T-helper 17 cell (primary cell): ENCODE data around the gene DNAH10. TPM values are rescaled to one million over a fixed set of nuclear protein-coding genes. Genes with fewer than 3 reads are reported as not detected.
A peak's percentile ranks its signal among the peaks of the same experiment; 100 is the strongest.

Source experiments
- ATAC-seq: fragments of 150-1000 bp; cut with Tn5 transposase; 2 replicates; pipeline ENCODE4 v1.10.0; 2021; ENCODE audit warnings: mild to moderate bottlenecking, moderate library complexity
- DNase-seq, 3 donors: peaks; one replicate each; pipeline versions ENCODE4 v3.0.0 to v3.0.0-alpha.2; 2020 to 2021
- H3K9me3 ChIP-seq: one replicate; pipeline ENCODE4 v1.7.0; 2013; ENCODE audit warnings: low read length, mild to moderate bottlenecking; ENCODE audit not compliant: control insufficient read depth, poor library complexity, severe bottlenecking
- H3K27ac Mint-ChIP-seq: one replicate; pipeline ENCODE4 v1.8.0; 2022; ENCODE audit warnings: mild to moderate bottlenecking, moderate library complexity, mixed read lengths
- H3K27me3 Mint-ChIP-seq: one replicate; pipeline ENCODE4 v1.8.0; 2022; ENCODE audit warnings: mixed read lengths
- H3K36me3 Mint-ChIP-seq: one replicate; pipeline ENCODE4 v1.8.0; 2022; ENCODE audit warnings: low read depth, mixed read lengths
- H3K4me1 Mint-ChIP-seq: one replicate; pipeline ENCODE4 v1.8.0; 2022; ENCODE audit warnings: mild to moderate bottlenecking, mixed read lengths
- H3K4me3 Mint-ChIP-seq: one replicate; pipeline ENCODE4 v1.8.0; 2022; ENCODE audit warnings: mild to moderate bottlenecking, moderate library complexity, mixed read lengths
- total RNA-seq, 4 donors: library from RNA in 2 of 4; stranded (reverse) in 2 of 4; gene quantifications; one replicate each; pipeline ENCODE4 v1.2.3 and lab custom pipeline; 2022 to 2026

The DNAH10 gene
- total RNA-seq, 2 donors from 2014 or later = 0.08 to 0.25 TPM

DNA sequence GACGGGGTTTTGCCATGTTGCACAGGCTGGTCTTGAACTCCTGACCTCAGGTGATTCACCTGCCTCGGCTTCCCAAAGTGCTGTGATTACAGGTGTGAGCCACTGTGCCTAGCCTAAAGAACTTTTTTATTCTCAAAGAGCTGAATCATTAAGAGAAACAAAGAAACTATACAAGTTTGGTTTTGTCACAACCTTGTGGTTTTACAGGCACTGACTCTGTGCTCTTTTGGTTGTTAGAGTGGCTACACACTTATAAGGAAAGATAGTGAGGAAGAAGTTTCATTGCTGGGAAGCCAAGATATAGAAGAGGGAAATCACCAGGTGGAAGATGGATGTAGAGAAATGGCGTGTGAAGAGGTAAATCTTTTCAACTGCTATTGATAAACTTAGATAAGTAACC, 10.1 kb upstream of the DNAH10 start:
- no peak for ATAC-seq
- Mint-ChIP-seq H3K4me1 (peaks cover 5% of the 10 kb centered on the region), H3K36me3 (no peaks in the 10 kb centered on the region), H3K27ac (no peak overlapping the region), H3K27me3 (no peaks in the 10 kb centered on the region), H3K4me3 (no peak overlapping the region)
- H3K9me3 ChIP-seq = no peaks in the 10 kb centered on the region
- no peak for DNase-seq

DNA sequence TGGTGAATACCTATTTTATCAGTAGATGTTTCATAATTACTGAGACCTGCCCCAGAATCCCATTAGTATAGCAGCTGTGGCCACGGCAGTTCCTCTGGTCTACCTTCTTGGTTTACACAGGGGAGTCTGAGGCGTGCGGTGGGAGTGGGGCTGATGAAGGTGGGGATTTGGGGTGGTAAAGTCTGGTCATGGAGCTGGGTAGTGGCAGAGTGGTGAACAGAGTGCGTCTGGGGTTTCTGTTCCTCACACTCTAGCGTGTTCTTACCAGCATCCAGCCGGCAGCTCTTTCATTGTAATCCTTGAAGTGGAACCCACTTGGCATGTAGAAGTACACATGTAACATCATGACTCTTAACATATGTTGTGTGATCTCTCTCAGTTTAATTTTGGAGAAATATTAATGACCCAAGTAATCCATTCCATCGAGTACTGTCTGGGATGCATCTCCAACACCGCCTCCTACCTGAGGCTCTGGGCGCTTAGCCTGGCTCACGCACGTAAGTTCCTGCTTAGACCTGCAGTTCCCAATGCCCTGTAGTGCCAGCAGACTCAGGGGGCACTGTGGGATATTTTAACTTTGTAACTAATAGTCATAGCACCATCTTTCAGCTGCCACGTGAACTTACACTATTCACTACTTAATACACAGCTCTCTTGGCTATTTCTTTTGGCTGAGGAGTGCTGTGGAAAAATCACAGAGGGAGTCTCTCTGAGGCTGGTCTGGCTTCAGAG, 7.9 kb upstream of the DNAH10 start:
- Mint-ChIP-seq H3K27me3 (no peaks in the 10 kb centered on the region), H3K36me3 (no peaks in the 10 kb centered on the region), H3K27ac (no peak overlapping the region), H3K4me1 (peaks cover 2% of the 10 kb centered on the region), H3K4me3 (no peak overlapping the region)
- ATAC-seq = no peak
- no peak for DNase-seq
- no peaks in the 10 kb centered on the region for H3K9me3 ChIP-seq

DNA sequence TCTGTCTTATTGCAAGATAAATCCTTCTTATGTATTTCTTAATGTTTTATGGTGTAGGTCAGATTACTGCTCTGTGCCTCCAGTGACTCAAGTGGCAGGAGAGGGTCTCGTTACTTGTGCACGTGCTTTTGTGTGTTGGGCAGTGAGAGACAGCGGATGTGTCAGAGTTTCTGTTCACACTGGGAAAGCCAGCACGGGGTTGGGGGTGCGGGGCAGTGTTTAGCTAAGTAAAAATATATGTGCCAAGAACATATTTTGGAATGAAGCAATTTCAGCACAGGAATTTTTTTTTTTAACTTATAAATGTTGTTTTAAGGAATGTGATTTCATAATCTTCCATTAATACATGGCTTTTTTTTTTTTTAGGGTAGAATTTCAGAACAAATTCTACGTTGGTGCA, 4.5 kb upstream of the DNAH10 start:
- Mint-ChIP-seq H3K4me1 (peaks cover 6% of the 10 kb centered on the region), H3K4me3 (no peak overlapping the region), H3K36me3 (no peaks in the 10 kb centered on the region), H3K27me3 (peaks cover under 1% of the 10 kb centered on the region), H3K27ac (no peak overlapping the region)
- no peaks in the 10 kb centered on the region for H3K9me3 ChIP-seq
- no peak for ATAC-seq
- DNase-seq = no peak

DNA sequence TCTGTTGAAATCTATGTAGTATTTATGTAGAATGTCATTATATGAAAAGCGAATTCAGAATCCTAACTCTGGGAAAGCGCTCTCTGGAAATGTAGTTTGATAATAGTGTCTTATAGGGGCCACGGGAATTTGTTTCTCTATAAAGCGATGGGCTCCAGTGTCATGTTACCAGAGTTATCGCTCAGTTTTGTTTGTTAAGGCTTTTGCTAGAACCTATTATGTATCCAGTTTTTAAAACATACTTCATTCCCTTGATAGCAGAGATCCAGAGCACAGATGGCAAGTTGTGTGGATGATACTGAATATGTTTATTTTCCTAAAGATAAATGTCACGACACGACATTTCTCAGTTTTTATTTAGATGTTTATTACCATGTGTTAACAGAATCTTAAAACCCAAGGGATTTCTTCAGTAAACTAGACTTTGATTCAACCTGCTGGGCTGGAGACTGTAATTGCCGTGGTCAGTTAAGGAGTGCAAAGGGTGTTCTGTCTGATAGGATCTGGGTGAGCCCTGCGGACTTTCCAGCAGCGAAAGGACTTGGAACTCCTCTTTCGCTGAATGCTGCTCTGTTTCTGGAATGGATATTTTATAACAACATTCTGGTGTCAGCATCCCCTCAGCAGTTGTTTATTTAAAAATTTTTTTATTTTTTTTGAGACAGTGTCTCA, 1.7 kb upstream of the DNAH10 start:
- H3K27ac Mint-ChIP-seq = no peak overlapping the region
- ATAC-seq (no peak), DNase-seq (no peak)
- peaks cover 6% of the 10 kb centered on the region for H3K4me1 Mint-ChIP-seq
- no peaks in the 10 kb centered on the region for H3K36me3 Mint-ChIP-seq
- no peak overlapping the region for H3K4me3 Mint-ChIP-seq
- H3K27me3 Mint-ChIP-seq = peaks cover 5% of the 10 kb centered on the region
- H3K9me3 ChIP-seq = no peaks in the 10 kb centered on the region

DNA sequence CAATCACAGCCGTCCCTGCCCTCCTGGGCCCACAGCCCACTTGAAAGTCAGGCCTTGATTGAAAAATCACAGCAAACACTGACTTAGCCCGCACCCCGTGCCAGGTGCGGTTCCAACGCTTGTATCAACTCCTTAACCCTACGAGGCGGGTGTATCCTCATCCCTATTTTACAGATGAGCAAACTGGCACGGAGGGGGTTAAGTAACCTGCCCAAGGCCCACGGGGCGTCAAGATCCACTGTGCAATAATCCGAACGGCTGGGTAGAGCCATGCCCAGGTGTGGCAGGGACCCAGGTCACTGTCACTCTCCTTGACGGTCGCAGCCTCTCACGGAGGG, 583 bp downstream of the DNAH10 start:
- Mint-ChIP-seq H3K27me3 (peaks cover 10% of the 10 kb centered on the region), H3K4me3 (peak overlapping the region; percentile 79), H3K36me3 (no peaks in the 10 kb centered on the region), H3K27ac (no peak overlapping the region), H3K4me1 (peaks cover 10% of the 10 kb centered on the region)
- H3K9me3 ChIP-seq = no peaks in the 10 kb centered on the region
- ATAC-seq (no peak), DNase-seq (no peak)

DNA sequence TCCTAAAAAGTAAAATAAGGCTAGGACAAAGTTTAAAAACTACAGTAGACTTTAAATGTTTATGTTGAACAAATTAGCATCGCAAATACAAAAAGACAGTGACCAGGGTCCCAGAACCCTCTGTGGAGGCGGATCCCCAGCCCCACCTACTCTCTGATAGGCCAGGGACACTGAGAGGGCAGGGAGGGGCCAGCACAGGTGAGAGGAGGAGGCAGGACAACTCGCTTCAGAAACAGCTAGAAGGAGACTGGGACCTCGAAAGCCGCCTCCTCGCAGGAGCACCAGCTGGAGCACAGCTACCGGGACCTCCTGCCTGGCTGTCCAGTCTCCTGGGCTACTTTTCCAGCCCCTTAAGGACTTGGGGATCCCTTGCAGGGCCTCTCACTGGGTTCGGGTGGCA, 992 bp downstream of the DNAH10 start:
- ATAC-seq (no peak), DNase-seq (no peak)
- H3K9me3 ChIP-seq = no peaks in the 10 kb centered on the region
- Mint-ChIP-seq H3K36me3 (no peaks in the 10 kb centered on the region), H3K4me3 (peak overlapping the region; percentile 79), H3K27ac (no peak overlapping the region), H3K4me1 (peaks cover 12% of the 10 kb centered on the region), H3K27me3 (peaks cover 12% of the 10 kb centered on the region)

DNA sequence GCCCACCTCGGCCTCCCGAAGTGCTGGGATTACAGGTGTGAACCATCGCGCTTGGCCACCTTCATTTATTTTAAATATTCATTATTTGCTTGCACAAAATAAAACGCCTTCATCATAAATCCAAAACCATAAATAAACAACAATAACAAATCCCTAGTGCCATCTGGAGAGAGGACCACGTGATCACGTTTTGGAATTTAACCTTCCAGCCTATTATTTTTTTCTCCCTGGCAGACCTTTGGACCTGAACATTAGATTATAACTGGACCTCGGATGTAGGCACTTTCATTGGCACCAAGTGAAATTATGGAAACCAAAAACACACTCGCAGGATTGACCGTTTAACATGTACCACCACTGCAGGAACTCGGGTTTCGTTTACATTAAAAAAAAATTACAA, 2.0 kb downstream of the DNAH10 start:
- no peak for ATAC-seq
- Mint-ChIP-seq H3K27ac (no peak overlapping the region), H3K36me3 (no peaks in the 10 kb centered on the region), H3K4me1 (peaks cover 12% of the 10 kb centered on the region), H3K27me3 (peaks cover 17% of the 10 kb centered on the region), H3K4me3 (peak overlapping the region; percentile 47)
- DNase-seq = no peak
- no peaks in the 10 kb centered on the region for H3K9me3 ChIP-seq

DNA sequence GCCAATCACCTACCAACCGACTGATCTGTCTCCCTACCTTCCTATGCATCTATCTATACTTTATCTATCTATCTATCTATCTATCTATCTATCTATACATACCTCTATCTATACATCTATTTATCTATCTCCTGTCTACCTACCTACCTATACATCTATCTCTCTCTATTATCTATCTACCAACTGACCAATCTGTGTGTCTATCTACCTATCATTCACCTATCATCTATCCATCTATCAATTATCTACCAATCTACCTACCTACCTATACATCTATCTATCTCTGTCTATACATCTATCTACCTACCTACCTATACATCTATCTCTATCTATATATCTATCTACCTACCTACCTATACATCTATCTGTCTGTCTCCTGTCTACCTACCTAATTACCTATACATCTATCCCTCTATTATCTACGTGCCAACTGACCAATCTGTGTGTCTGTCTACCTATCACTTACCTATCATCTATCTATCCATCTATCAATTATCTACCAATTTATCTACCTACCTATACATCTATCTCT, 3.5 kb downstream of the DNAH10 start:
- ATAC-seq (no peak), DNase-seq (no peak)
- H3K27me3 Mint-ChIP-seq = peaks cover 17% of the 10 kb centered on the region
- H3K36me3 Mint-ChIP-seq = no peaks in the 10 kb centered on the region
- no peak overlapping the region for H3K4me3 Mint-ChIP-seq
- no peaks in the 10 kb centered on the region for H3K9me3 ChIP-seq
- H3K27ac Mint-ChIP-seq = no peak overlapping the region
- H3K4me1 Mint-ChIP-seq = peaks cover 12% of the 10 kb centered on the region

DNA sequence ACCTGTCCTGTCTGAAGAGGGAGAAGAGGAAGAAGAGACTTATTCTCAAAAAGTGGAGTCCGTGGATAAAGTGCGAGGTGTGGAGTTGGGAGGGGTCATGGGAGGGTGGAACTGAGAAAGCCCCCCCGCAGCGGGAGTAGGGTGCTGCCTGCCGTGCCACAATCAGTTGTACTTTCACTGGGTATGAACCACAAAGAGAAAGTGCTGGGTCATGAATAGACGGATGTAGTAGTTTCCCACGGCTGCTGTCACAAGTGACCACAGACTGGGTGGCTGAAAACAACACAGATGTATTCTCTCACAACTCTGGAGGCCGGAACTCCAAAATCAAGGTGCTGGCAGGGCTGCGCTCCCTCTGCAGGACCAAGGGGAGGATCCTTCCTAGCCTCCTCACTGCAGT, 5.5 kb downstream of the DNAH10 start:
- Mint-ChIP-seq H3K4me3 (peak overlapping the region; percentile 41), H3K27me3 (peaks cover 16% of the 10 kb centered on the region), H3K27ac (no peak overlapping the region), H3K4me1 (peaks cover 8% of the 10 kb centered on the region), H3K36me3 (no peaks in the 10 kb centered on the region)
- ATAC-seq = peak; percentile 27
- no peak for DNase-seq
- no peaks in the 10 kb centered on the region for H3K9me3 ChIP-seq

DNA sequence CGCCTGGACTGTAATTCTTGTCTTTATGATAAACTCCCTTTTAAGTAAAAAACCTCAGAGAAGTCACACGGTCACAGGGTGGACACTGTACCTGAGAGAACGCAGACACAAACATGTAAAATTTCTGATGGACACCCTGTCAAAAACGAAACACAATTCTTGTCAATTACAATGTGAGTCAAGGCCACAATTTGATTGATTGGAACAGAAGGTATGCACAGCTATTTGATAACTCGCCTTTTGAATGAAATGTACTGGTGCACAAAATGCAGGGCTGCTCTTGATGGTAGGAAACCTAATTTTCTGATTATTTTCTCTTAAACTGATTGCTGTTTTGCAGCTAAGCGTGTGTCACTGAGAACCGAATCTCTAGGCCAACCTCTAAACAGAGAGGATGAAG, 9.2 kb downstream of the DNAH10 start:
- H3K9me3 ChIP-seq = peaks cover 4% of the 10 kb centered on the region
- Mint-ChIP-seq H3K4me1 (peaks cover 6% of the 10 kb centered on the region), H3K27me3 (peaks cover 12% of the 10 kb centered on the region), H3K4me3 (no peak overlapping the region), H3K27ac (no peak overlapping the region), H3K36me3 (no peaks in the 10 kb centered on the region)
- DNase-seq (no peak), ATAC-seq (no peak)

DNA sequence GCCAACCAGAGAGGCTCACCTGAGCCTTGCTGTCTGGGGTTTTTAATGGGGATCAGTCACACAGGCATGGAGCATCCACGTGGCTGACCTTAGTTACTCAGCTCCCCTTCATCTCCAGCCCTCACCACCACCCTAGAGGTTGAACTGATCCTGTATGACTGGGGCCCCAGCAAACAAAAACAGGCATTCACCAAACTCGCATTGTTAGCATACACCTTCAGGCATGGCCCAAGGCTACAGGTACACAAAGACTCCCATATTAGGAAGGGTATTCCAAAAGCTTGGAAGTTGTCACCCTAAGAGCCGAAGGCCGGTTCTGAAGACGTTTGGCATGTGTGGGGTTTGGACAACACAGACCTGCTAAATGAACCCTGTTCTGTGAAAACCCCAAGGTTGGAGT, 10.0 kb downstream of the DNAH10 start:
- DNase-seq (no peak), ATAC-seq (no peak)
- no peak overlapping the region for H3K4me3 Mint-ChIP-seq
- peaks cover 4% of the 10 kb centered on the region for H3K9me3 ChIP-seq
- H3K36me3 Mint-ChIP-seq = peaks cover 3% of the 10 kb centered on the region
- H3K27me3 Mint-ChIP-seq = peaks cover 17% of the 10 kb centered on the region
- H3K27ac Mint-ChIP-seq = no peak overlapping the region
- peaks cover 6% of the 10 kb centered on the region for H3K4me1 Mint-ChIP-seq

DNA sequence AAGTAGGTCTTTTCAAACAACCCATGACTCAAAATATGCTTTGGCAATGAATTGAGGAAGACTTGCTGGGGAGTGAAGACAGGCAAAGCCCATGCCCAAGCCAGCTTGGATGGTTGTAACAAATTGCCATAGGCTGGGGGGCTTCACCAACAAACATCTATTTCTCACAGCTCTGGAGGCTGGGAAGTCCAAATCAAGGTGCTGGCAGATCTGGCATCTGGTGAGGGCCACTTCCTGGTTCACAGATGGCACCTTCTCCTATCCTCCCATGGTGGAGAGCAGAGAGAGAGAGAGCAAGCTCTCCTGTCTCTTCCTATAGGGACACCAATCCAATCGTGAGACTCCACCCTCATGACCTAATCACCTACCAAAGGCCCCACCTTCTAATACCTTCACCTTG, 11.3 kb downstream of the DNAH10 start:
- peaks cover 4% of the 10 kb centered on the region for H3K9me3 ChIP-seq
- H3K36me3 Mint-ChIP-seq = peaks cover 3% of the 10 kb centered on the region
- no peak for ATAC-seq
- no peak overlapping the region for H3K27ac Mint-ChIP-seq
- peaks cover 9% of the 10 kb centered on the region for H3K27me3 Mint-ChIP-seq
- H3K4me1 Mint-ChIP-seq = no peaks in the 10 kb centered on the region
- DNase-seq = no peak
- H3K4me3 Mint-ChIP-seq = no peak overlapping the region

DNA sequence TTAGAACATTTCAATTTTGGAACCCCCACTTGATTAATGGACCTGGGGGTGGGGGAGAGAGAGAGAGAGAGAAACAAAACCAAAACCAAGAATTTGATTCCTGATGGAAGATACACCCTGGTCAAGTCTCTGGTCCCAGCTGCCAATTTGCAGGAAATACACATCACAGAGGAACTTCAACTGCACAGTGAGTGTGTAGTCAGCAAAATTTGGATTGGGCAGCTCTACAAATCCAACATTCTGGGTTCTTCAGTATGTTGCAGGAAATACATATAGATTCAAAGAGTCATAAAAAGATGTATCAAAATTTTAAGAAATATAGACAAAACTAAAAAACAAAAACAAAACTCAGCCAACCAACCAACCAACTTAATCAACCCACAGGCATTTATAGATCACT, 17.4 kb downstream of the DNAH10 start:
- Mint-ChIP-seq H3K4me3 (no peak overlapping the region), H3K36me3 (peaks cover 5% of the 10 kb centered on the region), H3K4me1 (peaks cover under 1% of the 10 kb centered on the region), H3K27me3 (peaks cover 6% of the 10 kb centered on the region), H3K27ac (no peak overlapping the region)
- ATAC-seq (no peak), DNase-seq (no peak)
- no peaks in the 10 kb centered on the region for H3K9me3 ChIP-seq
